Measurements from ENCODE around the gene SMIM22.
"Not testable (repeated sequence)": the region's sequence is repeated elsewhere in the genome, so short reads cannot be mapped to it uniquely, and the experiment has no call there.

SMIM22 gene

GRCh38 chr16:4769306-4769638 lies 25.9 kb upstream of the SMIM22 start:
- no peak for DNase-seq

- DNase-seq = no peak
These were observed 23.5 kb upstream of the SMIM22 start for GRCh38 chr16:4771646-4772045.

GRCh38 chr16:4772351-4772750 lies 22.8 kb upstream of the SMIM22 start:
- no peak for DNase-seq

GRCh38 chr16:4775005-4775404 lies 20.2 kb upstream of the SMIM22 start:
- no peak for DNase-seq

GRCh38 chr16:4776141-4776705 lies 18.9 kb upstream of the SMIM22 start:
- no peak for DNase-seq

GRCh38 chr16:4777339-4778049 lies 17.7 kb upstream of the SMIM22 start:
- no peak for DNase-seq

- no peak for DNase-seq
These were observed 17.1 kb upstream of the SMIM22 start for GRCh38 chr16:4778050-4778392.

GRCh38 chr16:4780235-4780634 lies 14.9 kb upstream of the SMIM22 start:
- DNase-seq = no peak

GRCh38 chr16:4783251-4783950 lies 11.8 kb upstream of the SMIM22 start:
- DNase-seq = no peak

GRCh38 chr16:4783951-4784336 lies 11.2 kb upstream of the SMIM22 start:
- DNase-seq = no peak

GRCh38 chr16:4784444-4784987 lies 10.7 kb upstream of the SMIM22 start:
- not testable (repeated sequence) for DNase-seq

GRCh38 chr16:4785758-4786433 lies 9.3 kb upstream of the SMIM22 start:
- DNase-seq = no peak

- DNase-seq = no peak
These were observed 8.1 kb upstream of the SMIM22 start for GRCh38 chr16:4787068-4787467.

GRCh38 chr16:4787627-4788482 lies 7.3 kb upstream of the SMIM22 start, which contains the start of gene SEPTIN12:
Gene SEPTIN12, minus strand, starts transcription at chr16:4788345. Its CDS starts 700 bp downstream, at chr16:4787645.
- no peak for DNase-seq

- DNase-seq = no peak
These were observed 6.7 kb upstream of the SMIM22 start for GRCh38 chr16:4788489-4788889.

- no peak for DNase-seq
These were observed 6.3 kb upstream of the SMIM22 start for GRCh38 chr16:4788910-4789309.

GRCh38 chr16:4790261-4790660 lies 4.9 kb upstream of the SMIM22 start:
- DNase-seq = no peak

GRCh38 chr16:4790871-4791270 lies 4.3 kb upstream of the SMIM22 start:
- no peak for DNase-seq

- DNase-seq = no peak
These were observed 2.1 kb upstream of the SMIM22 start for GRCh38 chr16:4792951-4793513.

GRCh38 chr16:4795828-4796572 lies 831 bp downstream of the SMIM22 start:
- no peak for DNase-seq

GRCh38 chr16:4796982-4797804 lies 2.0 kb downstream of the SMIM22 start:
- no peak for DNase-seq
